ENCODE results near the gene BMPR1A.

- TF ChIP-seq POLR2A (IDR thresholded peaks at IDR 0.05) (no peak), CTCF (IDR thresholded peaks at IDR 0.05) (no peak)
These were observed 8.4 kb upstream of the BMPR1A start for GRCh38 chr10:86747796-86748581.
